GM21723 (cell line): Measurements from ENCODE around the gene NOL11.
"Not testable (repeated sequence)": the region's sequence is repeated elsewhere in the genome, so short reads cannot be mapped to it uniquely, and the experiment has no call there.

ENCODE experiments used
- ATAC-seq: cut with Tn5 transposase; IDR thresholded peaks from one replicate; pipeline ENCODE4 v1.9.1; 2021; ENCODE audit warnings: mild to moderate bottlenecking, moderate library complexity; ENCODE audit not compliant: unreplicated experiment

Gene NOL11

DNA sequence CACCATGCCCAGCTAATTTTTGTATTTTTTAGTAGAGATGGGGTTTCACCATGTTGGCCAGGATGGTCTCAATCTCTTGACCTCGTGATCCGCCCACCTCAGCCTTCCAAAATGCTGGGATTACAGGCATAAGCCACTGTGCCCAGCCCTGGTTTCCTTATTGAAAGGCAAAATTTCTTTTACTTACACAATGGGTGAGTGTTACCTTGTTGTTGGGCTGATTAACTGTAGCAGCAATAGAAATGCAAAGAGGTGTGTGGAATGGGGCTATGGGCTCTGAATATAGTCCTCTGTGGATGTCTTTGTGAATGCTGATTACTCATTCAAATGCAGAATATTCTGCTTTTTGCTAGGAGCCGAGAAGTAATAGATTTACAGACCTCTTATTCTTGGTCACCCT, 34.4 kb downstream of the NOL11 start:
- not testable (repeated sequence) for ATAC-seq

- no peak for ATAC-seq
Observed at GRCh38 chr17:67753026-67753425, 35.3 kb downstream of the NOL11 start.

DNA sequence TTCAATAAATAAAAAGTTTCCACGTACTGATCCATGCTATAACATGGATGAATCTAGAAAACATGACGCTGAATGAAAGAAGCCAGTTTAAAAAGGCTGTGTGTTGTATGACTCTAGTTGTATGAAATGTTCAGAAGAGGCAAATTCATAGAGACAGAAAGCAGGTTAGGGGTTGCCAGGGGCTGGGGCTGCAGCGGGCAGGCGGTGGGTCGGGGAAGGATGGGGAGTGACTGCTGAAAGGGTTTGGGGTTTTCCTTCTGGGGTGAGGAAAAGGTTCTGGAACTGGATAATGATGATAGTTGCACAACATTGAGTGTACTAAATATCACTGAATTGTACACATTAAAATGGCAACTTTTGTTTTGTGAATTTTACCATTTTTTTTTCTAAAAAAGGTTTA, 36.3 kb downstream of the NOL11 start:
- ATAC-seq, result no peak

DNA sequence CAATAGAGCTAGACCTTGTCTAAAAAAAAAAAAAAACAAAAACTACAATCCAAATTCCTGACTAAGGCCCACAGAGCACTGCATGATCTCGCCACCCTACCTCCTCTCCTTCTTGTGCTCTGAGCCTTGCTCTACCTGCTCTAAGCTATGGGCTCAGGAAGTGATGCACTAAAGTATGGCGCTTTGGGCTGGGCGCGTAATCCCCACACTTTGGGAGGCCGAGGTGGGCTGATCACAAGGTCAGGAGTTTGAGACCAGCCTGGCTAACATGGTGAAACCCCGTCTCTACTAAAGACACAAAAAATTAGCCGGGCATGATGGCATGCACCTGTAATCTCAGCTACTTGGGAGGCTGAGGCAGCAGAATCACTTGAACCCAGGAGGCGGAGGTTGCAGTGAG, 37.0 kb downstream of the NOL11 start:
- ATAC-seq, result not testable (repeated sequence)

- ATAC-seq, result not testable (repeated sequence)
Observed at GRCh38 chr17:67756766-67757165, 39.0 kb downstream of the NOL11 start.

- ATAC-seq, result no peak
Observed at GRCh38 chr17:67759355-67760171, 41.8 kb downstream of the NOL11 start.

GRCh38 chr17:67765623-67766022, 47.9 kb downstream of the NOL11 start:
- ATAC-seq, result no peak

GRCh38 chr17:67769231-67769630, 51.5 kb downstream of the NOL11 start:
- ATAC-seq, result no peak

DNA sequence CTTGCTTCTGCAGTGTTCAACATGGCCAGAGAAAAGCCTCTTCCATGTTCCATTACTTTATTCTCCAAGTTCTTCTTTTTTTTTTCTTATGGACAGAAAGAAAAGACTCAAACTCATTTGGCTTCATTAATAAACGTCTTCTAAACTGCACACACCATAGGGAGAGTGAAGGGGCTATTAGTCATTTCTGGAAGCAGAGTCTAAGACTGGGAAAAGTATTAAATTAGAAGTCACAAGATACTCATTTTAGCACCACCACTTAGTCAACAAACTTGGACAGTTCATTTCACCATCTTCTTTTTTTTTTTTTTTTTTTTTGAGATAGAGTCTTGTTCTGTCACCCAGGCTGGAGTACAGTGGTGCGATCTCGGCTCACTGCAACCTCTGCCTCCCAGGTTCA, 52.8 kb downstream of the NOL11 start:
- ATAC-seq, result no peak

DNA sequence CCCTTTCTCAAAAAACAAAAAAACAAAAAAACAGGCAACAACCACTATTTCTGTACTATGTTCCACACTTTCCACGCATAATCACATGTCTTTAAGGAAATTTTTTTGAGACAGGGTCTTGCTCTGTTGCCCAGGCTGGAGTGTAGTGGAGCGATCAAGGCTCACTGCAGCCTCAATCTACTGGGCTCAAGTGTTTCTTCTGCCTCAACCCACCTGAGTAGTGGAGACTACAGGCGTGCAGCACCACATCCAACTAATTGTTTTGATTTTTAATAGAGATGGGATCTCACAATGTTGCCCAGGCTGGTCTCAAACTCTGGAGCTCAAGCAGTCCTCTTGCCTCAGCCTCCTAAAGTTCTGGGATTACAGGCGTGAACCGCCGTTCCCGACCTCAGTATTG, 54.9 kb downstream of the NOL11 start:
- no peak for ATAC-seq

GRCh38 chr17:67773246-67773645, 55.5 kb downstream of the NOL11 start:
- ATAC-seq, result no peak

DNA sequence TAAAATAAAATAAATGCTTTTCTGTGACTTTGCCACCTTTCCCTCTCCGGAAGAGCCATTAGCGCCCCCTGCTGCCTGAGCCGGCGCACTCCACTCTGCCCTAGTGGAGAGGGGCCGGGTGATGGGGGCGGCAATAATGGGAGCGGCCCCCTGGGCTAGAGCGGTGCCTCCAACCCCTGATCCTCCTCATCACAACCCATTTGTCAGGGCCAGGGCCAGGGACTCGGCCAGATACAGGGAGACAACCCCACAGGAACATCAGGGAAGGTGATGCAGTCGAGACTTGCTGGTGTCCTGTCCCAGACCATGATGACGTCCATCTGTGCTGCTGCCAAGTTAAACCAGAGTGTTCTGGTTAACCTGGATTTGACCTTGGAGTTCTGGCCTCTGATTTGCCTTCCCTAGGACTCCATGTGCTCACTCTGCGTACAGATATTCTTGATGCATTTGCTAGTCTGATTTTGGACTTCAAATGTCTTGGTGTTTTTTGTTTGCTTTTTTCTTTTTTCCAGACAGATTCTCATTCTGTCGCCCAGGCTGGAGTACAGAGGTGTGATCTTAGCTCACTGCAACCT, 61.4 kb downstream of the NOL11 start:
- no peak for ATAC-seq

- ATAC-seq, result no peak
Observed at GRCh38 chr17:67784364-67785121, 66.8 kb downstream of the NOL11 start.

GRCh38 chr17:67785122-67785477, 67.4 kb downstream of the NOL11 start:
- ATAC-seq, result no peak

DNA sequence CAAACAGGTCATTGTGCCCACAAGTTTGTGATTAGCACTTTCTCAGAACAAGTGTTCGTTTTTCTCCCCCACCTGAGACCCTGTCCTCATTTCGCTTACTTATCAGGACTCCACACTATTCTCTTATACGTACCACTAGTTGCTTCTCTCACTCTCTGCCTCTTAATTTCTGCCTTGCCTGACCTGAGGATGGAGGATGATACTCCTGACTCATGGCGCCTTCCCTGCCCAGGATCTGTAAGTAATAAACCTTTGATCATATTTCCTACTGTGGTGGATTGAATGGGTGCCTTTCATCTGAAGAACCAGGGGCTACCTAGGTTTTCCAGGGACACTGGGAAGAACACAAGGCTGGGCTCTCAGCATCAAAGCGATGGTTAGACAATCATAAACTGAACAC, 67.8 kb downstream of the NOL11 start:
- ATAC-seq, result no peak
